ENCODE data around the gene DEFB132. TPM values are rescaled to one million over a fixed set of nuclear protein-coding genes. Genes with fewer than 3 reads are reported as not detected.

The DEFB132 gene
- total and polyA plus RNA-seq, 9 of the 15 experiments (the other 6 are each of a cell fraction or from before 2014, with no cell fraction given): not detected

- TF ChIP-seq MLX (CRISPR knock-in tag; conservative IDR thresholded peaks at IDR 0.05): peak in 1 of 2 experiments; percentile 91; a peak in 2 of 4 replicates
- no peak for TF ChIP-seq ZNF384 (IDR thresholded peaks at IDR 0.05; ENCODE audit: low read depth, low read length)
- peak; percentile 79; the same call in 1 of the 2 replicates for TF ChIP-seq RB1 (IDR thresholded peaks at IDR 0.05; ENCODE audit: low read depth)
- TF ChIP-seq ZBTB9 (CRISPR knock-in tag; IDR thresholded peaks at IDR 0.05): peak; percentile 38; the same call in 1 of the 2 replicates
- TF ChIP-seq RREB1 (CRISPR knock-in tag; IDR thresholded peaks at IDR 0.05): no peak
- TF ChIP-seq ZNF583 (CRISPR knock-in tag; IDR thresholded peaks at IDR 0.05): peak; percentile 78; the same call in 1 of the 2 replicates
- TF ChIP-seq SMC3 (conservative IDR thresholded peaks at IDR 0.05; ENCODE audit: insufficient read depth, low read depth, low read length): peak; percentile 84
- peak; percentile 79 to 86 for TF ChIP-seq TRIM24 (IDR thresholded peaks at IDR 0.05)
- TF ChIP-seq ZNF12 (CRISPR knock-in tag; IDR thresholded peaks at IDR 0.05): peak; percentile 90
- peak; percentile 64 for TF ChIP-seq SUPT5H (IDR thresholded peaks at IDR 0.05)
- no peak for TF ChIP-seq ZBTB12 (CRISPR knock-in tag; IDR thresholded peaks at IDR 0.05)
- TF ChIP-seq KAT7 (CRISPR knock-in tag; IDR thresholded peaks at IDR 0.05; ENCODE audit: borderline replicate concordance): peak; percentile 91; the same call in 1 of the 2 replicates
- TF ChIP-seq ZNF197 (CRISPR knock-in tag; IDR thresholded peaks at IDR 0.05; ENCODE audit: low read depth): no peak
These were observed 9.4 kb downstream of the DEFB132 start (continued) for GRCh38 chr20:266596-267562.
